Breast epithelium (tissue), 3 donors: Measurements from ENCODE around the gene NEO1.

ENCODE experiments used
- CTCF ChIP-seq, 3 donors: fragments of 450-650 bp; IDR thresholded peaks; one replicate each; pipeline ENCODE4 v1.5.1; 2016 to 2017; ENCODE audit warnings: antibody characterized with exemption in 3 of 3, mild to moderate bottlenecking in 3 of 3, moderate library complexity in 3 of 3
- POLR2A ChIP-seq: fragments of 450-650 bp; IDR thresholded peaks from one replicate; pipeline ENCODE4 v1.6.1; 2016; ENCODE audit warnings: antibody characterized with exemption, mild to moderate bottlenecking, moderate library complexity
- POLR2AphosphoS5 ChIP-seq, 3 donors: sonication (generic); formaldehyde crosslinking; IDR thresholded peaks; one replicate each; pipeline ENCODE4 v1.6.1; 2017; ENCODE audit warnings: antibody characterized with exemption in 3 of 3

GRCh38 chr15:73127302-73127936 lies 75.2 kb downstream of the NEO1 start:
- TF ChIP-seq CTCF (IDR thresholded peaks at IDR 0.05) (peak in 1 of 3 donors; percentile 13), POLR2AphosphoS5 (IDR thresholded peaks at IDR 0.05) (no peak), POLR2A (no peak)
